ENCODE data around the gene TAF1.

DNA sequence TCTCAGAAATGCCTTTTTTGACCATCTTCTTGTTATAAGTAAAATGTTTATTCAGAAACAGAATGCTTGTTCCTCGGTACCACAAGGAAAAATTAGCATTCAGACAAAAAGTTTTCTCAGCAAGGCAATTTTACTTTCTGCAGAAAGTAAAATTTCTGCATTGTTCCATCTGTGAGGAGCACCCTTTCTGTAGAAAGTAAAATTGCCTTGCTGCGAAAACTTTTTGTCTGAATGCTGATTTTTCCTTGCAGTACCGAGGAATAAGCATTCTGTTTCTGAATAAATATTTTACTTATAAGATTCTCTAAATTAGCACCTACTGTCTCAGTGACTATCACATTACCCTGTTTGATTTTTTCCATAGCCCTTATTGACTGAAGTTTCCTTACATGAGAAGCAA, 39.8 kb upstream of the TAF1 start:
- TF ChIP-seq POLR2AphosphoS5 (IDR thresholded peaks at IDR 0.05) (no peak), CTCF (IDR thresholded peaks at IDR 0.05; ENCODE audit: poor library complexity, severe bottlenecking) (no peak), EZH2 (IDR thresholded peaks at IDR 0.05; ENCODE audit: borderline replicate concordance, insufficient read depth, low read length, poor library complexity, severe bottlenecking) (no peak), EP300 (conservative IDR thresholded peaks at IDR 0.05; ENCODE audit: poor library complexity, severe bottlenecking) (no peak), RAD21 (conservative IDR thresholded peaks at IDR 0.05) (no peak), SMC3 (conservative IDR thresholded peaks at IDR 0.05; ENCODE audit: poor library complexity) (no peak), REST (IDR thresholded peaks at IDR 0.05; ENCODE audit: borderline replicate concordance) (no peak), TAF1 (IDR thresholded peaks at IDR 0.05; ENCODE audit: low read depth) (no peak)

All from neural cell (in vitro differentiated cells).